HG03342 (cell line): ENCODE measurements around the gene TIMM29.

Experiments used
- ATAC-seq: cut with Tn5 transposase; IDR thresholded peaks from one replicate; pipeline ENCODE4 v1.9.1; 2021; ENCODE audit warnings: mild to moderate bottlenecking, moderate library complexity; ENCODE audit not compliant: unreplicated experiment

The TIMM29 gene

DNA sequence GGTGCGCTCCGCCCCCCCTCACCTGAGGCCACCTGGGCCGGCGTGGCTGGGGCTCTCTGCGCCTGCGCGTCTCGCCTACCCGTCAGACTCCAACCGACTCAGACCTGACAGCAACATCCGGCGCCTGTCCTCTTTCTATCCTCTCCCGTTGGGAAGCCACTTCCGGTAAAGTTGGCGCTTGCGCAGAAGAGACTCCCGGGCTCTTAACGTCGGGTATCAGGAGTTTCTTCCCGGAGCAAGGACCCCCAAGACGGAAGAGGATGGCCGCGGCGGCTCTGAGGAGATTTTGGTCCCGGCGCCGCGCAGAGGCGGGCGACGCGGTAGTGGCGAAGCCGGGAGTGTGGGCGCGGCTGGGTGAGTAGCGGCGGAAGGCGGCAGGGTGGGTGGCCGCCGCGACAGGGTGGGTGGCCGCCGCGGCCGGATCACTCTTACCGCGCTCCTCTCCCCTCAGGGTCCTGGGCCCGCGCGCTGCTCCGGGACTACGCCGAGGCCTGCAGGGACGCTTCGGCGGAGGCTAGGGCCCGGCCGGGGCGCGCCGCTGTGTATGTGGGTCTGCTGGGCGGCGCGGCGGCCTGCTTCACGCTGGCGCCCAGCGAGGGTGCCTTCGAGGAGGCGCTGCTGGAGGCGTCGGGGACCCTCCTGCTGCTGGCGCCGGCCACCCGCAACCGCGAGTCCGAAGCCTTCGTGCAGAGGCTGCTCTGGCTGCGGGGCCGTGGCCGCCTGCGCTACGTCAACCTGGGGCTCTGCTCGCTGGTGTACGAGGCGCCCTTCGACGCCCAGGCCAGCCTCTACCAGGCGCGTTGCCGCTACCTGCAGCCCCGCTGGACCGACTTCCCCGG lies at the start of gene TIMM29, which contains the start of gene YIPF2:
TSS of gene TIMM29 (plus strand) at position 249 of the 839 bp plus-strand sequence. CDS start at position 261, 12 bp downstream.
TSS of gene YIPF2 (minus strand) at position 77 of the 839 bp plus-strand sequence. CDS start 229 bp downstream, outside the sequence.
- peak; percentile 76 for ATAC-seq

DNA sequence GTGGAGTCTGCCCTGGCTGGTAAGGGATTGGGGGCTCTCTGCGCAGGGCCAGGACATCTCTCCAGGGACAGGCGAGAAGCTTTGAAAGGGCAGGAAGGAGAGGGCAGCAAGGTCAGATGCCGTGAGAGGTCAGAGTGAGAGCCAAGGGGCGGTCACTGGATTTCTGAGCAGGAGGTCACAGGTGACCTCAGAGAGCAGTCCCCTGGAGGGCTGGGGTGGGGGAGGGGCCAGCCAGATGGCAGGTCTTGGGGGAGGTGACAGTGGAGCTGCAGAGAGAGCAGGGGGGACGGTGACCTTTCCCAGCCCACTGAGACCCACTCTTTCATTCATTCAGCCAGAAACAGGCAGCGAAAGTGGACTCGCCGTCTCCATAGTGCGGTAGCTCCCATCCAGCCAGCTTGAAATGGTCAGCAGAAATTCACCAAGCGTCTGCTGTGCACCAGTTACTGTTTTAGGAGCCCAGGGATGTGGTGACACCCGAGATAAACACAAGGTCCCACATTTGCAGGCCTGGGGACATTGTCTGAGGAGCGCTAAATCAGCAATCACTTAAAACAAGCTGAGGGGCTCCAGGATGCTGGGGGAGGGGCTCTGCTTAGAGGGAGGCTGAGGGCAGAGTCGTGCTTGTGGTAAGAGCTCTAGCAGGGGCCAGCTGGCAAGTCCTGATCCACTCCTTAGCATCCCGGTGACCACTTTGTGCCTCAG lies 47.1 kb upstream of the TIMM29 start:
- ATAC-seq, result no peak

- no peak for ATAC-seq
Measured at GRCh38 chr19:10882108-10882457, 46.5 kb upstream of the TIMM29 start.

DNA sequence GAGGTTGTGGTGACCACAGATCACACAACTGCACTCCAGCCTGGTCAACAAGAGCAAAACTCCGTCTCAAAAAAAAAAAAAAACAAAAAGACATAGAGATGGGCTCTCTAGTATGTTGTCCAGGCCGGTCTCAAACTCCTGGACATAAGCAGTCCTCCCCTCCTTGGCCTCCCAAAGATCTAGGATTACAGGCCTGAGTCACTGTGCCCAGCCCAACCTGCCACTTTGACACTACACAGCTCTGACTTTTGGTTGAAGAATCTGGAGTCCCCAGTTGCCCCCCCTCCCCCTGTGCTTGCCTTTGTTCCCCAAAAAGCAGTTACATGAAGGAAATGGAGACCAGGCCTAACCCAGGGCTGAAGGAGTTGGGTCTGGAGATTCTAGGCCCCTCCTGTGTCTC lies 44.3 kb upstream of the TIMM29 start:
- ATAC-seq, result no peak

GRCh38 chr19:10885201-10886169 lies 43.1 kb upstream of the TIMM29 start:
- no peak for ATAC-seq

- ATAC-seq, result no peak
Measured at GRCh38 chr19:10887616-10888367, 40.8 kb upstream of the TIMM29 start.

GRCh38 chr19:10888421-10888866 lies 40.2 kb upstream of the TIMM29 start:
- no peak for ATAC-seq

DNA sequence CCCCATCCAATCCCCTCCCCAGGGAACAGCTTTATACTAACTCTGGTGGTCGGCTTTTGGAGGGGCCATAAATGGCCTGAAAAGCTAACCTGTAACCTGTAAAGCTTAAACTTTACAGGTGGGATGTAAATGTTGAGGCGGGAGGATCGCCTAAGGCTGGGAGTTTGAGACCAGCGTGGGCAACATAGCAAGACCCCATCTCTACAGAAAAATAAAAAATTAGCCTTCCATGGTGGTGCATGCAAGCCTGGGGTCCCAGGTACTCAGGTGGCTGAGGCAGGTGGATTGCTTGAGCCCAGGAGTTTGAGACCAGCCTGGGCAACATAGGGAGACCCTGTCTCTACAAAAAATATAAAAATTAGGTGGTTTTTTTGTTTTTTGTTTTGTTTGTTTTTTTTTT lies 38.7 kb upstream of the TIMM29 start:
- ATAC-seq, result no peak

DNA sequence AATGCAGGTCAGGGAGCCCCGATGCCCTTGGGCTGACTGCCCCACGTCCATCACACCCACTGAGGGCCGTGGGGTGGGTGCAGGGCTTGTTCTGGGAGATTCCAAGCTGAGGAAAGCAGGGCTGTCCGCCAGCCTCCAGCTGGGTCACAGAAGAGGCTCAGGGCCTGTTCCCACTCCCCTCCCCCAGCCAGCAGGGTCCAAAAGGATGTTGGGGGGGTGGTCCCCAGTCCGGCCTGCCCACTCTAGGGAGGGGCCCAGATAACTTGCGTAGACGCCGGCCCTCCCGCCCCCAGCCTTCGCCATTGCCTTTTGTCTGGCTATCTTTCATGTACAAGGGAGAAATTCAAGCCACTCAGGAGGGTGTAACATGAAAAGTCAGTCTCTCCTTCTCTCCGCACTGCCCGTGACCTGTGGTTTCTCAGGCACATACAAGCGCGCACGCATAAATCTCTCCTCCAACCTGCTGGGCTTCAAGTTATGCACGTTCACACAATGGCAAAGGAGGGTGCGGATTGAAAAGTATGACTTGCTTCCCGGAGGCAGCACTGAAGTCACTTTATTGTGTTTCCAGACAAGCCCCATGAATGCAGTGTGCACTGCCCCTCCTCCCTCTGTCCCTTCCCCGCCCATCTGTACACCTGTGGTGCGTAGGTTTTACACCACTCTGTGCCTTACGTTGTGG lies 37.1 kb upstream of the TIMM29 start:
- no peak for ATAC-seq

DNA sequence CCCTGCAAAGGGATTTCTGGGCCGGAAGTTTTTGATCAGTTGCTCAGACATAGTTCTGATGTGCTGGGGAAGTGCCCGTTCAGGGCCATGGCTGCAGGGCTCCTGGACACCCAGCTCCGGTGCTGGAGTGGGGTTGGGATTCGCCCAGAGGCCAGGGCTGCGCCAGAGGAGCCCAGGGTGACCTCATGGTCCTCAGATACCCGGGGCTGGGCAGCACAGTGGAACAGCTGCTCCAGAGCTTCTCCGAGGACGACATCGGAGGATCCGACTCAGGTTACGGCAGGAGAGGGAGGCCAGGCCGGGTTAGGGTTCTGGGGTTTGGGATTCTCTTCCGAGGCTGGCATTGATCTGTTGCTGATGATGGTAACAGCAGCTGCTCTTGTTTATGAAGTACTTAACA lies 36.4 kb upstream of the TIMM29 start:
- no peak for ATAC-seq

- no peak for ATAC-seq
Measured at GRCh38 chr19:10894911-10895213, 33.7 kb upstream of the TIMM29 start.

GRCh38 chr19:10895363-10895762 lies 33.2 kb upstream of the TIMM29 start:
- ATAC-seq, result no peak

- ATAC-seq, result no peak
Measured at GRCh38 chr19:10895920-10896319, 32.7 kb upstream of the TIMM29 start.

DNA sequence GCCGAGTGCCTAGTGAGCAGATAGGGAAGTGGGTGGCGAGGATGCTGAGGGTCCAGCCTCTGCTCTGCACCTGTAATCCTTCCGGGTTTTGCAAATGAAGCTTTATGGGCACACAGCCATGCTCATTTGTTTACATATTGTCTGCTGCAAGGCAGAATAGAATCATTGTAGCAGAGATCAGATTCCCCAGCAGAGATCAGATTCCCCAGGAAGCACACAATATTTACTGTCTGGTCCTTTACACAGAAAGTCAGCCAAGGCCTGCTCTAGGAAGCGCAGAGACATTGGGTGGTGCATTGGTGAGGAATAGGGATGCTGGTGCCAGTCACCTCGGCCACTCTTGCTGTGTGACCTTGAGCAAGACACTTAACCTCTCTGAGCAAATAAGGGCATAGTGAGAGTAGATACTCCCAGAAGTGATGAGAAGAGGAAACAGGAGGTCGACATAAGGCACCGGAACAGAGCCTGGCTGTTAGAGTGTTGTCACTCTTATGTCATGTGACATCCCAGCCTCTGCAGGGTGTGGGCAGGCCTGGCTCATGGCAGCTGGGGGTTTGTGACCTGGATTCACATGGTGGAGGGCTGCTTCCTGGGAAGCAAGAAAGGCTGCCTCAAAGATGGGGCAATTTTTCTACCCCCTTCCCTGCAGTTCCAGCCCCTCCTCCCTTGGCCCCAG lies 31.6 kb upstream of the TIMM29 start:
- ATAC-seq, result no peak

DNA sequence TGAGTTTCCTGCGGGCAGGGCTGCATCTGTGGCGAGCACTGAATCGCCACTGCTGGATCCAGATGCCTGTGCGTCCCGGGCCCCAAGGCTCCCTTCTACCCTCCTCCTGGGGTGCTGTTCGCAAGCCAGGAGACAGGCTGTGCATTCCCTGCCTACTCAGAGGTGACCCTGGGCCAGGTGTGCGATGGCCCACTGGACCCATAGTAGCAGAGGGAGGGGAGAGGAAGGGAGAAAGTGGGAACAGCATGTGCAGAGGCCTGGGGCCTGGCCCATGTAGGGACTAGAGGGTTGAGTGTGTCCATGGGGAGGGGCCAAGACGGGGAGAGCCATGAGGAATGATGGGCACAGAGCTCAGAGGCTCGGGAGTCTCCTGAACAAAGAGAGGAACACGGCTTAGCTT lies 30.0 kb upstream of the TIMM29 start:
- ATAC-seq, result no peak

GRCh38 chr19:10899151-10899653 lies 29.4 kb upstream of the TIMM29 start:
- no peak for ATAC-seq

DNA sequence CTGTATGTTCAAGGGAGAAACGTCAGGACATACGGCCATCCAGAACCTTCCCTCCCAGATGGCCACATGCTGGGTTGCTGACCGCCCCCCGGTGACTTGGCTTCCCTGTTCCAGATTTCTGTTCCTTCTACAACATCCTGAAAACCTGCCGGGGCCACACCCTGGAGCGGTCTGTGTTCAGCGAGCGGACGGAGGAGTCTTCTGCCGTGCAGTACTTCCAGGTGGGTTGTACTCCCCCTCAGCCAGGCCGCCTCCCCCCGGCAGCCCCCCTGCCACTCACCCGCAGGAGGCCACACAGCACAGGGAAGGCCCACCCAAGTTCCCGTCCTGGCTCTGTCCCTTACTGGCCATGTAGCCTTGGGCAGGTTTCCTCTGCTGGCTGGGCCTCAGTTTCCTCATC lies 20.7 kb upstream of the TIMM29 start:
- no peak for ATAC-seq

- no peak for ATAC-seq
Measured at GRCh38 chr19:10908380-10908960, 20.1 kb upstream of the TIMM29 start.
